NCI-H2029 (cell line): ENCODE measurements around the gene SUSD2.
"Not testable (repeated sequence)": the region's sequence is repeated elsewhere in the genome, so short reads cannot be mapped to it uniquely, and the experiment has no call there.

Experiments
- DNase-seq: peaks from one replicate; lab custom pipeline; 2025; lab: John Stamatoyannopoulos, UW

SUSD2 gene

DNA sequence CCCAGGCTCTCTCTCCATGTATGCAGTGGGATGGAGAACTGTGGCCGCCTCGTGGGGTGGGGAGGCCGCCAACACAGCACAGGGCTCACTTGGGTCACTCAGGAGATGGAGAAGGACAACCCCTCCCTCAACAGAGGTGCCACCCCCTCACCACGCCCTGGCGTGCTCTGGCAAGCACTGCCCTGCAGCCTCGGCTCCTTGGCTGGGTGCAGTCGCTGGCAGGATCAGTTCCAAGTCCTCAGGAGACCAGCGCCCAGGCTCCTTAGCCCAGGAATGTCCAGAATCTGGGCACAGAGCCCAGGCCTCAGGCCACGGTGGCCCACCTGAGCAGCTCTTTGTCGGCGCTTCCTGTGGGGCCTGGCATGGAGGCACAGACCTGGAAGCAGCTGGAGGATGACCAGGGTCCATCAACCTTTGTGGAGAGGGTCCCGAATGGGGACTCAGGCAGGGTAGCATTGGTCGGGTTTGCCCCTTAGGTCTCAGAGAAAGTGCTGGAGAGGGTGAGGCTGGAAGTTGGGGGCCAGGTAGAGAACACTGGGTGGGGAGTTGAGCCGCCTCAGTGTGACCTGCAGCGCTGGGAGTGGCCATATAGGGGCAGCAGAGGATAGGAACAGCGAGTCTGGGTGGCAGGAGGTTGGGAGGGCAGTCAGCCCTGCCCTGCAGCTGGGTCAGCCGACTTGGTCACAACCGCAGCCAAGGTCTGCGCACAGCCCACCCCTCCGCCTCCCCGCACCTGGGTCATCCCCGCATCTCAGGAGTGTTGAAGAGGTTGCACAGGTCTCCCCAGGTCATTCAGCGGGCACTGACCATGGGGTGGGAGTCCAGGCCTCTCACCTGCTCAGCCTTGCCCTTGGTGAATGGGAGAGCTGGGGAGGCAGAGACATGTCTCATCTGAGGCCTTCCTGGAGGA is 8.2 kb downstream of the SUSD2 start:
- DNase-seq: no peak

DNA sequence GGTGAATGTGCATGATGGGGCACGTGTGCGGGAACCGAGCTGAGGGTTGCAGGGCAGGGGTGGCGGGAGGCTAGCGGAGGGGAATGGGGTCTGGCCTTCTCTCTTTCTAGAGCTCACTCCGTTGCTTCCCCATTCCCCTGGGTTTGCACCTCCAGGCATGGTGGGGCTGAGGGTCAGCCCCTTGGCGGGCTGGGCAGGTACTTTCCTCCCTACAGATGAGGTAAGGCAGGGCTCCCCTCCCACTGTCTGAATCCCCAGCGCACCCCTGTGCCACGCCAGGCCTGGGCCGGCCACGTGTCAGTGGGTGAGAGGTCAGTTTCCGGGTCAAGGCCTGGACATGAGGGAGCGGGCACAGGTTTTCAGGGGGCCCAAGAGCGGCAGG is 8.9 kb downstream of the SUSD2 start:
- no peak for DNase-seq

GRCh38 chr22:24190596-24191208 is 9.4 kb downstream of the SUSD2 start:
- DNase-seq: no peak

DNA sequence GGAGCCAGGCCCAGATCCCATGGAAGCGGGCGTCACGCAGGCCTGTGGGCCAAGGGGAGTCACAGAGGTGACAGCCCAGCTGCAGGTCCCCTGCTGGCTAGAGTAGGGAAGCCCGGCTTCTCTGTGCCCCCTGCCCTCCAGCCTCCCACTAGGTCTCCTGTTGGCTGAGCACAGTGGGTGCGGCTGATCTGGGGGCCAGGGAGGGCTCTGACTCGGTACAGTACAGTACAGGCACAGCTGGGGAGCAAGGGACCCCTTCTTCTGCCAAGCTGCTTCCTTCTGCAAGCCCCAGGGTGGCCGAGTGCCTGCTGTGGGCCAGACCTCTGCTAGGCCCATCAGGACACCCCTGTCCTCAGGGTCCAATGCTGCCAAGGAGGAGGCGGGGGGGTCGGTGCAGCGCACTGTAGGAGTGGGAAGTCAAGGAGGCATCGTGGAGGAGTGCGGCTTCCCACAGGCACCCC is 10.1 kb downstream of the SUSD2 start:
- DNase-seq: no peak

GRCh38 chr22:24191893-24192292 is 10.6 kb downstream of the SUSD2 start:
- no peak for DNase-seq

GRCh38 chr22:24198682-24199052 is 17.4 kb downstream of the SUSD2 start:
- no peak for DNase-seq

DNA sequence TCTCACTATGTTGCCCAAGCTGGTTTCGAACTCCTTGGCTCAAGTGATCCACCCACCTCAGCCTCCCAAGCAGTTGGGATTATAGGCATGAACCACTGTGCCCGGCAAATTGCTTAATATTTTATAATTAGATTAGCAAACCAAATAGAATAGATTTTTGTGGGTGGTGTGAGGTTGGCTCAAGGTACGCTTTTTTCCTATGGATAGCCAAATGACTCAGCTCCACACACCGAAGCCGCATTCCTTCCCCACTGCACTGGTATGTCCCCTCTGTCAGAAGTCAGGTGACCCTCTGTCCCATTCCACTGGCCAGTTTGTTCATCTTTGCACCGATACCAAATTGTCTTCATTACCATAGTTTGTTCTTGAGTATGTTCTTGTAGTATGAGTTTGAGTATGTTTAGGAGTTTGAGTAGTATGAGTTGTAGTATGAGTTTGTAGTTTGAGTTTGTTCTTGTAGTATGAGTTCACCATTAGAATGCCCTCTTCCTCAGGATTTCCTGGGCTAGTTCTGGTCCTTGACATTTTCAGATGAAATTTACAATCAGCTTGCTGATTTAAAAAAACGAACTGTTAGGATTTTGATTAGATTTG is 19.4 kb downstream of the SUSD2 start:
- no peak for DNase-seq

- DNase-seq: no peak
These were observed 20.7 kb downstream of the SUSD2 start for GRCh38 chr22:24201681-24202614.

DNA sequence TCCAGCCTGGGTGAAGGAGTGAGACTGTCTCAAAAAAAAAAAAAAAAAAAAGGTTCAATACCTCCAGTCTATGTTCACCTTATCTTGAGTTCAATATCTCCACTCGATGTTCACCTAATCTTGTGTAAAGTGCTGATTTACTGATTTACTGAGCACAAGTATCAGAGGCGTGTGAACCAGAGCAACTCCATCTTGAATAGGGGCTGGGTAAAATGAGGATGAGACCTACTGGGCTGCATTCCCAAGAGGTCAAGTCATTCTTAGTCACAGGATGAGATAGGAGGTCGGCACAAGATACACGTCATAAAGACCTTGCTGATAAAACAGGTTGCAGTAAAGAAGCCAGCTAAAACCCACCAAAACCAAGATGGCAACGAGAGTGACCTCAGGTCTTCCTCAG is 22.6 kb downstream of the SUSD2 start:
- DNase-seq: not testable (repeated sequence)

GRCh38 chr22:24205438-24206195 is 24.3 kb downstream of the SUSD2 start:
- no peak for DNase-seq

GRCh38 chr22:24206460-24207263 is 25.4 kb downstream of the SUSD2 start:
- DNase-seq: not testable (repeated sequence)

DNA sequence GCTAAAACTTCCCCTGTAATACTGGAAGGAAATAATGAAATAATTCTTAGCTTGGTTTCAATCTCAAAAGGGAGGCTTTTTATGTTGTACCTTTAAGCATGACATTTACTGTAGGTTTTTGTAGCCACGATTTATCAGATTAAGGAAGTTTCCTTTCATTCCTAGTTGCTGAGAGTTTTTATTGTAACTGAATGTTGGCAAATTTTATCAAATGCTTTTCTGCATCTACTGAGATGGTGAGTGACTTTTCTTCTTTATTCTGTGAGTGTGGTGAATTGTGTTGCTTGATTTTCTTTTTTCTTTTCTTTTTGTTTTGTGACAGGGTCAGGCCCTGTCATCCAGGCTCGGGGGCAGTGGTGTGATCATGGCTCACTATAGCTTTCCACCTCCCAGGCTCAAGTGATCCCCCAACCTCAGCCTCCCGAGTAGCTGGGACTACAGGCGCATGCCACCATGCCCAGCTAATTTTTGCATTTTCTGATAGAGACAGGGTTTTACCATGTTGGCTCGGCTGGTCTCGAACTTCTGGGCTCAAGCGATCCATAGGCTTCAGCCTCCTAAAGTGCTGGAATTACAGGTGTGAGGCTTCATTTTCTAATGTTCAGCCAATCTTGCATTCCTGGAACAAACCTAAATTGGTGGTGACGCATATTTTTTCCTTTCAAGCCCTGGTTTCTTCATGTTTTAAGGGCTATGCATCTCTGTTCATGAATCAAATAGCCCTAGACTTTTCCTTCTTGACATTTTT is 26.2 kb downstream of the SUSD2 start:
- DNase-seq: no peak

DNA sequence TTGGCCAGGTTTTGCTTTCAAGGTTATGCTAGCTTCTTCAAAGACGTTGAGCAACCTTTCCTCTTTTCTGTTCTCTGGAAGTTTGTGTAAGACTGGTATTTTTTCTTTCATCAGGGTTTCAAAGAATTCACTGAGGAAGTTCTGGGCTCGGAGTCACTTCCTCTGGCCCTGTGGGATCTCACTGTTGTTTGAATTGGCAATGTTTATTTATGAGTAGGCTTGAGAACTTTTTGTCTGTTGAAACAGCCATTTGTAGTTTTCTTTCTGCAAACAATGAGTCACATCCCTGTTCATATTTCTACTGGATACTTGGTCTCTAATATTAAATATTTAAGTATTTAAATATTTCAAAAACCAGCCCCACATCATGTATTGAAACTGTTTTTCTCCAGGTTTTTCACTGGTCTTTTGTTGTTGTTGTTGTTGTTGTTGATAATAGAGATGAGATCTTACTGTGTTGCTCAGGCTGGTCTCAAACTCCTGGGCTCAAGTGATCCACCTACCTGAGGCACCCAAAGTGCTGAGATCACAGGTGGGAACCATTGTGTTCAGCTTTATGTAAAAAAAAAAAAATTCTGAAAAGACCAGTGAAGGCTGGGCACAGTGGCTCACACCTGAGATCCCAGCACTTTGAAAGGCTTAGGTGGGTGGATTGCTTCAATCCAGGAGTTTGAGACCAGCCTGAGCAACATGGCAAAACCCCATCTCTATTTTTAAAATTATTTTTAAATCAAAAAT is 26.9 kb downstream of the SUSD2 start:
- no peak for DNase-seq

DNA sequence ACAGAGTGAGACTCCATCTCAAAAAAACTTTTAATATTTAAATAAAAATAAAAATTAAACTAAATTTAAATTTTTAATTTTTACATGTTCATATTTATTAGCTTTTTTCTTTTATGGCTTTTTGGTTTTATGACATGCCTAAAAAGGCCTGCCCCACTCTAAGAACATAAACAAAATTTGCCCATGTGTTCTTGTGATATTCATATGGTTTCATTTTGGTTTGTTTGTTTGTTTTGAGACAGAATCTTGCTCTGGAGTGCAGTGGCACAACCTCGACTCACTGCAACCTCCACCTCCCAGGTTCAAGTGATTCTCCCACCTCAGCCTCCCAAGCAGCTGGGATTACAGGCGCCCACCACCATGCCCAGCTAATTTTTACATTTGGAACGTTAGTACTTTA is 27.7 kb downstream of the SUSD2 start:
- no peak for DNase-seq

DNA sequence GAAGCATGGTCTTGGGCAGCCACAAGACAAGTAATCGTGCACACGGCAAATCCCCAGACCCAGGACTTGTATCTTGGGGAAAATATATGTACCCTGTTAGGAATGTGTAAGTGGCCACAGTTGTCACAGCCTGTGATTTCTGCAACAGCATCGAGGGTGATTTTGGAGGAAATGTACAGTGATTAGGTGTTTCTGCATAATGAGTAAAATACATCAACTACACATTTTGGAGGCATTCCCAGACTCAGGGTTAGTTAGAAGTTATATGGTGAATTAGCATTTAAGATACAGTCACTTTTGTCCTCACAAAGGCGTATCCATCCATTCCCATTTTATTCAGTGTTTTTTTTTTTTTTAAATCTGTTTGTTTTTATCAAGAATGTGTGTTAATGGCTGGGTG is 28.4 kb downstream of the SUSD2 start:
- no peak for DNase-seq

- DNase-seq: not testable (repeated sequence)
These were observed 29.1 kb downstream of the SUSD2 start for GRCh38 chr22:24210409-24210808.

DNA sequence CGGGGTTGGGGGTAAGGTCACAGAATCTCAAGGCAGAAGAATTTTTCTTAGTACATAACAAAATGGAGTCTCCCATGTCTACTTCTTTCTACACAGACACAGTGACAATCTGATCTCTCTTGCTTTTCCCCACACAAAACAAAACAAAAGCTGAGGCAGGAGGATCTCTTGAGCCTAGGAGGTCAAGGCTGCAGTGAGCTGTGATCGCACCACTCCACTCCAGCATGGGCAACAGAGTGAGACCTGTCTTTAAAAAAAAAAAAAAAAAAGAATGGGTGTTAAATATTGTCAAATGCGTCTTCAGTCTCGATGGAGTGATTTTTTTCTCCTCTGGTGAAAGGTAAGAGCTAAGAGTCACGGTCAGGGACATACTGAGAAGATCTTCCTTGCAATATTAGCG is 30.4 kb downstream of the SUSD2 start:
- DNase-seq: not testable (repeated sequence)

DNA sequence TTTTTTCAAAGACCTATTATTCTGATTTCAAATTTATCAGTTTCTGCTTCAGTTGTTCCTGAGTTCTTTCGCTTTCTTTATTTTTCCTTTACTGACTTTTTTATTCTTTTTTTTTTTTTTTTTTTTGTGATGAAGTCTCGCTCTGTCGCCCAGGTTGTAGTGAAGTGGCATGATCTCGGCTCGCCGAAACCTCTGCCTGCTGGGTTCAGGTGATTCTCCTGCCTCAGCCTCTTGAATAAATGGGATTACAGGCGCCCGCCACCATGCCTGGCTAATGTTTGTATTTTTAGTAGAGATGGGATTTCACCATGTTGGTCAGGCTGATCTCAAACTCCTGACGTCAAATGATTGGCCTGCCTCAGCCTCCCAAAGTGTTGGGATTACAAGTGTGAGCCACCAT is 31.8 kb downstream of the SUSD2 start:
- not testable (repeated sequence) for DNase-seq
